HCT116 (cell line): ENCODE data around the gene FBXL13. TPM values are rescaled to one million over a fixed set of nuclear protein-coding genes. Genes with fewer than 3 reads are reported as not detected.
A peak's percentile ranks its signal among the peaks of the same experiment; 100 is the strongest.

Source experiments
- ATAC-seq: fragments of 200-7000 bp; cut with Tn5 transposase; 2 replicates; pipeline ENCODE4 v1.9.1; 2020; ENCODE audit warnings: mild to moderate bottlenecking, moderate library complexity
- BruUV-seq: library from RNA; stranded (reverse); fragments of 400-500 nt; replicated peaks from 2 replicates; lab custom pipeline; 2021; lab: Mats Ljungman, UMichigan
- CTCF ChIA-PET: fragments of 300-600 bp; sonication (Branson Sonifier 250); formaldehyde crosslinking; loops from one replicate; lab custom pipeline; 2021; ENCODE audit warnings: antibody characterized with exemption; lab: Charles Lee
- POLR2A ChIA-PET: fragments of 300-600, 350-600 bp; sonication (Branson Sonifier 250); formaldehyde crosslinking; loops from one replicate; lab custom pipeline; 2021; ENCODE audit warnings: antibody characterized with exemption; lab: Charles Lee
- RAD21 ChIA-PET, 2 experiments: fragments of 300-600 bp; sonication (Branson Sonifier 250); formaldehyde crosslinking; loops; one replicate each; lab custom pipeline; 2023; ENCODE audit warnings: low total read pairs in 2 of 2; ENCODE audit not compliant: uncharacterized antibody in 2 of 2, unreplicated experiment in 2 of 2, low non-redundant PET in 1 of 2; lab: Charles Lee
- DNase-seq: peaks from one replicate; pipeline ENCODE4 v3.0.0-alpha.2; 2010; ENCODE audit warnings: low read depth, low spot score
- H2AFZ ChIP-seq: fragments of 200-600 bp; shearing (Covaris generic), sonication (generic); 2 replicates; pipeline ENCODE4 v1.6.1; 2017; ENCODE audit warnings: low read depth, mixed run types, mixed read lengths, antibody characterized with exemption, low read length; ENCODE audit not compliant: poor library complexity, severe bottlenecking
- H3K27ac ChIP-seq: 2 replicates; pipeline ENCODE4 v1.5.1; 2012; ENCODE audit warnings: low read depth, low read length
- H3K27me3 ChIP-seq: fragments of 200-600 bp; sonication (generic); 2 replicates; pipeline ENCODE4 v1.6.1; 2016; ENCODE audit warnings: mixed run types, low read length, mixed read lengths; ENCODE audit not compliant: insufficient read depth
- H3K36me3 ChIP-seq, 2 experiments: fragments of 200-500 bp in 1 of 2; fragments of 200-600 bp in 1 of 2; sonication (Bioruptor generic) in 1 of 2; sonication (generic) in 1 of 2; 2 replicates each; pipeline versions ENCODE4 v1.5.1 to v1.6.1; 2014 to 2016; ENCODE audit warnings: low read length in 2 of 2, inconsistent platforms in 1 of 2, mixed read lengths in 1 of 2, mixed run types in 1 of 2; ENCODE audit not compliant: insufficient read depth in 2 of 2, control insufficient read depth in 1 of 2
- H3K4me1 ChIP-seq, 2 experiments: fragments of 200-600 bp in 1 of 2; sonication (generic) in 1 of 2; 2 replicates each; pipeline versions ENCODE4 v1.5.1 to v1.6.1; 2012 to 2017; ENCODE audit warnings: low read length in 2 of 2, inconsistent platforms in 1 of 2, mild to moderate bottlenecking in 1 of 2, mixed read lengths in 1 of 2, mixed run types in 1 of 2, moderate library complexity in 1 of 2; ENCODE audit not compliant: insufficient read depth in 2 of 2, control insufficient read depth in 1 of 2
- H3K4me2 ChIP-seq: fragments of 200-600 bp; sonication (generic); 2 replicates; pipeline ENCODE4 v1.6.1; 2017; ENCODE audit warnings: mixed run types, low read length, mixed read lengths
- H3K4me3 ChIP-seq, 2 experiments: fragments of 200-600 bp in 1 of 2; sonication (generic) in 1 of 2; replicated peaks in 1 of 2; 2 replicates each; pipeline ENCODE4 v1.5.1; 2011 to 2016; ENCODE audit warnings: low read length in 2 of 2, control low read depth in 1 of 2, low read depth in 1 of 2, mild to moderate bottlenecking in 1 of 2, mixed read lengths in 1 of 2, mixed run types in 1 of 2
- H3K79me2 ChIP-seq: fragments of 200-600 bp; sonication (generic); 2 replicates; pipeline ENCODE4 v1.6.1; 2017; ENCODE audit warnings: mild to moderate bottlenecking, mixed run types, low read length, moderate library complexity, mixed read lengths; ENCODE audit not compliant: insufficient read depth
- H3K9ac ChIP-seq: fragments of 200-600 bp; sonication (generic); 2 replicates; pipeline ENCODE4 v1.6.1; 2016; ENCODE audit warnings: low read length, mixed read lengths
- H3K9me2 ChIP-seq: fragments of 200-600 bp; sonication (generic), shearing (Covaris generic); 2 replicates; pipeline ENCODE4 v1.6.1; 2017; ENCODE audit warnings: mixed run types, mild to moderate bottlenecking, moderate library complexity; ENCODE audit not compliant: insufficient read depth
- H3K9me3 ChIP-seq, 2 experiments: fragments of 200-500 bp in 1 of 2; fragments of 200-600 bp in 1 of 2; sonication (Bioruptor generic) in 1 of 2; sonication (generic) in 1 of 2; 2 replicates each; pipeline ENCODE4 v1.6.1; 2014 to 2017; ENCODE audit warnings: low read length in 2 of 2, mixed read lengths in 2 of 2, inconsistent platforms in 1 of 2, low read depth in 1 of 2, mild to moderate bottlenecking in 1 of 2, mixed run types in 1 of 2, moderate library complexity in 1 of 2; ENCODE audit not compliant: control insufficient read depth in 1 of 2, insufficient read depth in 1 of 2
- H4K20me1 ChIP-seq: fragments of 200-600 bp; sonication (generic), shearing (Covaris generic); 2 replicates; pipeline ENCODE4 v1.6.1; 2017; ENCODE audit warnings: mixed run types, mild to moderate bottlenecking, moderate library complexity; ENCODE audit not compliant: insufficient read depth
- ELF1 ChIP-seq: IDR thresholded peaks from 2 replicates; pipeline ENCODE4 v1.6.1; 2012; ENCODE audit warnings: low read depth, borderline replicate concordance
- EZH2 ChIP-seq: fragments of 200-600 bp; sonication (generic); IDR thresholded peaks from 2 replicates; pipeline ENCODE4 v1.6.1; 2017; ENCODE audit warnings: antibody characterized with exemption, mixed run types
- RAD21 ChIP-seq: IDR thresholded peaks from 2 replicates; pipeline ENCODE4 v1.6.1; 2012; ENCODE audit warnings: low read depth, mild to moderate bottlenecking
- SIN3A ChIP-seq: IDR thresholded peaks from 2 replicates; pipeline ENCODE4 v1.6.1; 2012; ENCODE audit warnings: low read depth
- SP1 ChIP-seq: IDR thresholded peaks from 2 replicates; pipeline ENCODE4 v1.6.1; 2012; ENCODE audit warnings: low read depth
- SRF ChIP-seq: IDR thresholded peaks from 2 replicates; pipeline ENCODE4 v1.6.1; 2012; ENCODE audit warnings: low read depth
- YY1 ChIP-seq: IDR thresholded peaks from 2 replicates; pipeline ENCODE4 v1.6.1; 2011; ENCODE audit warnings: low read length, low read depth, moderate library complexity, mild to moderate bottlenecking; ENCODE audit not compliant: insufficient replicate concordance; ENCODE audit errors: extremely low read depth
- intact Hi-C: fragments of 100-400 bp; cut with micrococcal nuclease; formaldehyde crosslinking; loops from 2 replicates; pipeline ENCODE4 v1.10.0; 2022
- total RNA-seq: library from RNA; stranded (reverse); gene quantifications from one replicate; pipeline ENCODE4 v1.2.1, GENCODE V29; 2021; ENCODE audit not compliant: unreplicated experiment
- TF ChIP-seq, protein P1 (sequence below), 3 experiments: fragments of 200-600 bp in 1 of 3; sonication (generic) in 1 of 3; IDR thresholded peaks in 2 of 3; conservative IDR thresholded peaks in 1 of 3; 2 replicates each; pipeline ENCODE4 v1.5.1; 2012 to 2017; ENCODE audit warnings: low read depth in 2 of 3, low read length in 2 of 3, antibody characterized with exemption in 1 of 3, borderline replicate concordance in 1 of 3, control low read depth in 1 of 3, mild to moderate bottlenecking in 1 of 3, mixed read lengths in 1 of 3, mixed run types in 1 of 3, moderate library complexity in 1 of 3; ENCODE audit not compliant: insufficient read depth in 1 of 3
- TF ChIP-seq, protein P2 (sequence below): IDR thresholded peaks from 2 replicates; pipeline ENCODE4 v1.6.1; 2012
- TF ChIP-seq, protein P3 (sequence below): IDR thresholded peaks from 2 replicates; pipeline ENCODE4 v1.6.1; 2011; ENCODE audit warnings: mild to moderate bottlenecking, low read length, moderate library complexity; ENCODE audit not compliant: insufficient replicate concordance; ENCODE audit errors: extremely low read depth
- TF ChIP-seq, protein P4 (sequence below): IDR thresholded peaks from 2 replicates; pipeline ENCODE4 v1.6.1; 2012

Gene FBXL13
- total RNA-seq, 1 experiment from 2014 or later, result 1.0 TPM

DNA sequence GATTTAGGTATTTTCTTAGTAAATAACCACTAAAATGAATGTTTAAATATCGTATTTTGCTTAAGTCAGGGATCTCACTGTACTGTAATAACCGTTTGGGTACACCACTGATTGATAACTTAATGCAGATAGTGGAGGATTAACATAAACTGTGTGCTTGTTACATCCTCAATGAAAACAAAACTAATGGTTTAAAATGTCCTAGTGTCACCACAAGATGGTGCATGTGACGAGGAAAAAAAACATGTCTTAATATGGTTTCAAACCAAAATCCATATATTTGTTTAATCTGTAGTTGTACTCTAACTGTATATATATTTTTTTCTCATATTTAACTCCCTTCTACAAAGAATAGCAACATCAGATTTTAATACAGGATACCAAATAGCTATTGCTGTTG lies 19.5 kb upstream of the FBXL13 start:
- Histone ChIP-seq H3K4me3 (no peak overlapping the region), H3K9me2 (no peaks in the 10 kb centered on the region), H3K9ac (no peak overlapping the region), H3K27me3 (no peaks in the 10 kb centered on the region), H3K9me3 (no peaks in the 10 kb centered on the region), H4K20me1 (peaks cover 4% of the 10 kb centered on the region; the same call in 1 of the 2 replicates), H3K36me3 (peaks cover 7 to 25% of the 10 kb centered on the region in 2 experiments; a peak in 2 of 4 replicates), H3K79me2 (no peaks in the 10 kb centered on the region), H3K4me2 (no peak overlapping the region), H3K27ac (no peak overlapping the region), H2AFZ (no peak overlapping the region), H3K4me1 (no peaks in the 10 kb centered on the region)
- ChIA-PET RAD21 (no interaction called here), POLR2A (no interaction called here), CTCF (no interaction called here)
- intact Hi-C loops, result no loop called here
- TF ChIP-seq, protein P1, sequence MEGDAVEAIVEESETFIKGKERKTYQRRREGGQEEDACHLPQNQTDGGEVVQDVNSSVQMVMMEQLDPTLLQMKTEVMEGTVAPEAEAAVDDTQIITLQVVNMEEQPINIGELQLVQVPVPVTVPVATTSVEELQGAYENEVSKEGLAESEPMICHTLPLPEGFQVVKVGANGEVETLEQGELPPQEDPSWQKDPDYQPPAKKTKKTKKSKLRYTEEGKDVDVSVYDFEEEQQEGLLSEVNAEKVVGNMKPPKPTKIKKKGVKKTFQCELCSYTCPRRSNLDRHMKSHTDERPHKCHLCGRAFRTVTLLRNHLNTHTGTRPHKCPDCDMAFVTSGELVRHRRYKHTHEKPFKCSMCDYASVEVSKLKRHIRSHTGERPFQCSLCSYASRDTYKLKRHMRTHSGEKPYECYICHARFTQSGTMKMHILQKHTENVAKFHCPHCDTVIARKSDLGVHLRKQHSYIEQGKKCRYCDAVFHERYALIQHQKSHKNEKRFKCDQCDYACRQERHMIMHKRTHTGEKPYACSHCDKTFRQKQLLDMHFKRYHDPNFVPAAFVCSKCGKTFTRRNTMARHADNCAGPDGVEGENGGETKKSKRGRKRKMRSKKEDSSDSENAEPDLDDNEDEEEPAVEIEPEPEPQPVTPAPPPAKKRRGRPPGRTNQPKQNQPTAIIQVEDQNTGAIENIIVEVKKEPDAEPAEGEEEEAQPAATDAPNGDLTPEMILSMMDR (IDR thresholded peaks at IDR 0.05 in 2 of 3, conservative IDR thresholded peaks at IDR 0.05 in 1 of 3; ENCODE audit: borderline replicate concordance in 1 of 3, insufficient read depth in 1 of 3, low read depth in 2 of 3, low read length in 2 of 3), result peak in 1 of 3 experiments; percentile 17; a peak in 1 of 6 replicates
- TF ChIP-seq RAD21 (peak; percentile 27), SP1 (no peak)
- TF ChIP-seq, protein P2, sequence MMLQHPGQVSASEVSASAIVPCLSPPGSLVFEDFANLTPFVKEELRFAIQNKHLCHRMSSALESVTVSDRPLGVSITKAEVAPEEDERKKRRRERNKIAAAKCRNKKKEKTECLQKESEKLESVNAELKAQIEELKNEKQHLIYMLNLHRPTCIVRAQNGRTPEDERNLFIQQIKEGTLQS, result no peak
- no TSS peak for BruUV-seq
- DNase-seq, result no peak
- no peak for ATAC-seq

DNA sequence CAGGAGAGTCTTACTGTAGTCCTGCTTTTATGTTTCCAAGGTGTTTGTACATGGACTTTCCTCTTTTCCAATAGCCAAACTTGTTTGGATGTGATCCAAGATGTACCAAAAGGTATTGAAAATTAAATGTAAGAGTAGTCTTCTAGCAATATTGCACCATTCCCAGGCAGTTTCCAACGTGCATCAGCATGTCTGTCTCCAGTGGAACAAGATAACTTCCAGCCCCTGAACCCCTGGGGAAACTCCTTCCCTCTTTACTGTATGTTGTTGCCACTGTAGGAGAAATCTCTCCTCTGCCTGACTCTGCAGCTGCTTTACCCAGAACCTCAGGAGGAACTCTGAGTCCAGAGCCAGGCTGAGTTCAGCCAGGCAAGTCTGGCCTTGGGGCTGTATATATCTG lies 18.8 kb upstream of the FBXL13 start:
- ChIA-PET RAD21 (no interaction called here), POLR2A (no interaction called here), CTCF (interaction anchor here (0.9 kb wide), 1 partner anchor 32 kb away, joined by 6 read pairs; no protein-coding TSS in a partner anchor)
- peaks cover 13 to 29% of the 10 kb centered on the region in 2 experiments; a peak in 2 of 4 replicates for H3K36me3 ChIP-seq
- no peak overlapping the region for H3K27ac ChIP-seq
- H3K79me2 ChIP-seq, result no peaks in the 10 kb centered on the region
- H4K20me1 ChIP-seq, result peaks cover 4% of the 10 kb centered on the region; the same call in 1 of the 2 replicates
- no peak overlapping the region for H2AFZ ChIP-seq
- H3K9ac ChIP-seq, result no peak overlapping the region
- BruUV-seq, result no TSS peak
- H3K9me3 ChIP-seq, result no peaks in the 10 kb centered on the region
- no peaks in the 10 kb centered on the region for H3K4me1 ChIP-seq
- DNase-seq, result no peak
- H3K9me2 ChIP-seq, result no peaks in the 10 kb centered on the region
- no peak overlapping the region for H3K4me3 ChIP-seq
- H3K4me2 ChIP-seq, result no peak overlapping the region
- intact Hi-C loops, result no loop called here
- no peak for ATAC-seq
- H3K27me3 ChIP-seq, result no peaks in the 10 kb centered on the region
- TF ChIP-seq, protein P1 (IDR thresholded peaks at IDR 0.05 in 2 of 3, conservative IDR thresholded peaks at IDR 0.05 in 1 of 3; ENCODE audit: borderline replicate concordance in 1 of 3, insufficient read depth in 1 of 3, low read depth in 2 of 3, low read length in 2 of 3), result no peak
- TF ChIP-seq RAD21 (no peak), YY1 (no peak), EZH2 (no peak), SIN3A (no peak), SRF (no peak), ELF1 (no peak)
- TF ChIP-seq, protein P2, result no peak
- TF ChIP-seq, protein P3, sequence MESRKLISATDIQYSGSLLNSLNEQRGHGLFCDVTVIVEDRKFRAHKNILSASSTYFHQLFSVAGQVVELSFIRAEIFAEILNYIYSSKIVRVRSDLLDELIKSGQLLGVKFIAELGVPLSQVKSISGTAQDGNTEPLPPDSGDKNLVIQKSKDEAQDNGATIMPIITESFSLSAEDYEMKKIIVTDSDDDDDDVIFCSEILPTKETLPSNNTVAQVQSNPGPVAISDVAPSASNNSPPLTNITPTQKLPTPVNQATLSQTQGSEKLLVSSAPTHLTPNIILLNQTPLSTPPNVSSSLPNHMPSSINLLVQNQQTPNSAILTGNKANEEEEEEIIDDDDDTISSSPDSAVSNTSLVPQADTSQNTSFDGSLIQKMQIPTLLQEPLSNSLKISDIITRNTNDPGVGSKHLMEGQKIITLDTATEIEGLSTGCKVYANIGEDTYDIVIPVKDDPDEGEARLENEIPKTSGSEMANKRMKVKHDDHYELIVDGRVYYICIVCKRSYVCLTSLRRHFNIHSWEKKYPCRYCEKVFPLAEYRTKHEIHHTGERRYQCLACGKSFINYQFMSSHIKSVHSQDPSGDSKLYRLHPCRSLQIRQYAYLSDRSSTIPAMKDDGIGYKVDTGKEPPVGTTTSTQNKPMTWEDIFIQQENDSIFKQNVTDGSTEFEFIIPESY, result no peak
- TF ChIP-seq, protein P4, sequence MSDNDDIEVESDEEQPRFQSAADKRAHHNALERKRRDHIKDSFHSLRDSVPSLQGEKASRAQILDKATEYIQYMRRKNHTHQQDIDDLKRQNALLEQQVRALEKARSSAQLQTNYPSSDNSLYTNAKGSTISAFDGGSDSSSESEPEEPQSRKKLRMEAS, result no peak
